GM21515 (cell line): ENCODE measurements around the gene OSBPL3.

Experiments used
- ATAC-seq: cut with Tn5 transposase; IDR thresholded peaks from one replicate; pipeline ENCODE4 v1.9.1; 2021; ENCODE audit not compliant: unreplicated experiment

OSBPL3 gene

GRCh38 chr7:24773646-24774045 lies 206.3 kb downstream of the OSBPL3 start:
- ATAC-seq = no peak

- no peak for ATAC-seq
Observed at GRCh38 chr7:24769851-24770250, 210.1 kb downstream of the OSBPL3 start.

DNA sequence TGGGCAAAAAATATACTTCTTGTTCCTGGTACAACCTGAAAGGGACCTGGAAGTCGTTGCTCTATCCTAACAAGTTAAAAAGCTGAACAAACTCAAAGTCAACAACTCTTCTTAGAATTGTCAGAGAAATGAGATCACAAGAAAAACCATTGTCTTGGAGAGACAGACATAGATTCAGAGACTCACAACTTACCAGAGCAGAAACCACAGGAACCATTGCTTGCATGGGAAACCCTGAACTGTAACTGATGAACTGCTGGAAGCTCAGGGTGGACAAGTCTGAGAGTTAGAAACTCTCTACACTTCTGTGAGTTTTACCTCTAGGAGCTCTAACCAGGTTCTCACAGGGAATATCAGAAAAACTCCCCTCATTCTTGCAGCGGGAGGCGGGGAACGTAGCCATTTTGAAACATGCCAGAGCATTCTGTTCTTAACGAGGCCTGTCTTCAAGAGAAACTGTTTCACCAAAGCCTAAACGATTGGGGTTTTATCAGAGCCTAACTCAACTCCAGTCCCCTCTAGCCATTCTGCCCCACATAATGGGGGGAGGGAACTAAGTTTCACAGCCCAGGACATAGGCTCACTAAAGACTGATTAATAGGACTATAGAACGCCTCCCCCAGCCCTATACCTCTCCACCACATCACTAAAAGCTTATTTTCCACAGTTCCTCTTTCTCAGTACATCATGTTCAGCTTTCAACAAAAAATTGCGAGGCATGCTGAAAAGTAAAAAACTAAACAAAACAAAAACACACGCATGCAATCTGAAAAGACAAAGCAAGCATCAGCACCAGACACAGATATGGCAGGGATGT lies 210.8 kb downstream of the OSBPL3 start:
- no peak for ATAC-seq

DNA sequence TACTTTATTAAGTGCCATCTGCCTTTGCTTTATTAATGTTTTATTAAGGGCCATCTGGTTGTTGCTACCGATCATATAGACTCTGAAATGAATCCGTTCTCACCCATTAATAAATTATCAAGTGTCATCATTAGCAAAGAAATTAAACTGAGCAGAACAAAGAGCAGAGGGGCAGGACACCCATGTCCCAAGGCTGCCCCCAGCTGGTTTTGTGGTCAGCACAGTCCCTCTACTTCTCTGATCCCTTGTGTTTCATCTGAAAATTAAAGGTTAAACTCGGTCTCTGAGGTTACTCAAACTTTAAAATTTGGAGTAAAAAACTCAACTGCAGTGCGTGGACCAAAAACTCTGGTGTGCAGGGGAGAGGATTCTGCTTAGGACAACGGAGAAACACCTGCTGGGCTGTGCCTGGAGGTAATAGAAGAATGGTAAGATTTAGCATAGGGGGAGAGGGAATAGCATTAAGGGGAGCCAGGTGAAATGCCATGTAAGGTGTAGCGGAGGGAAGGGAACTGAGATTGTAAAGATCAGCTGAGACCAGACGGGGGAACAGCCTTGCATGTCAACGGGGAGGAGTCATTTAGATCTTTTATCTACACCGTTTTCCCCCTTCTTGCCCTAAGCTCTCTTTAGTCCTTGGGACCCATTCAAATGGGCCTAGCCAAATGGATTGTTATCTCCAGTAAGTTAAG lies 212.0 kb downstream of the OSBPL3 start:
- no peak for ATAC-seq

GRCh38 chr7:24764972-24765744 lies 214.8 kb downstream of the OSBPL3 start:
- ATAC-seq = no peak

GRCh38 chr7:24764011-24764410 lies 216.0 kb downstream of the OSBPL3 start:
- ATAC-seq = no peak

- no peak for ATAC-seq
Observed at GRCh38 chr7:24763303-24763901, 216.6 kb downstream of the OSBPL3 start.

DNA sequence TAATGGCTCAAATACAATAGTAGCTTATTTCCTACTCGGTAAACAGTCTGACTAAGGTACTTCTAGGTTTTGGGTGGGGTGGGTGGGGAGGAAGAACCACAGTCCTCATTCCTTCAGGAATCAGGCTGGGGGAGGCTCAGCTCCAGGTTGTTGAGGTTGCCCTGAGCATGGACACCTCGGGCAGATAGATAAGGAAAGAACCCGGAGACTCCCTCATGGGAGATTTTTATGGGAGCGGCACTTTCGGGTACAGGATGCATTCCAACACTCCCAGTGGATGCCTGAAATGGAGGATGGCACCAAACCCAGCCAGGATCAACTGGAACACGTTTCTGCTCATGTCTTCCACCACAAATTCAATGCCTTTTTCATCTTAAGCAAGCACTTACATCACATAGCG lies 217.2 kb downstream of the OSBPL3 start:
- ATAC-seq = no peak

- no peak for ATAC-seq
Observed at GRCh38 chr7:24760968-24761367, 219.0 kb downstream of the OSBPL3 start.

DNA sequence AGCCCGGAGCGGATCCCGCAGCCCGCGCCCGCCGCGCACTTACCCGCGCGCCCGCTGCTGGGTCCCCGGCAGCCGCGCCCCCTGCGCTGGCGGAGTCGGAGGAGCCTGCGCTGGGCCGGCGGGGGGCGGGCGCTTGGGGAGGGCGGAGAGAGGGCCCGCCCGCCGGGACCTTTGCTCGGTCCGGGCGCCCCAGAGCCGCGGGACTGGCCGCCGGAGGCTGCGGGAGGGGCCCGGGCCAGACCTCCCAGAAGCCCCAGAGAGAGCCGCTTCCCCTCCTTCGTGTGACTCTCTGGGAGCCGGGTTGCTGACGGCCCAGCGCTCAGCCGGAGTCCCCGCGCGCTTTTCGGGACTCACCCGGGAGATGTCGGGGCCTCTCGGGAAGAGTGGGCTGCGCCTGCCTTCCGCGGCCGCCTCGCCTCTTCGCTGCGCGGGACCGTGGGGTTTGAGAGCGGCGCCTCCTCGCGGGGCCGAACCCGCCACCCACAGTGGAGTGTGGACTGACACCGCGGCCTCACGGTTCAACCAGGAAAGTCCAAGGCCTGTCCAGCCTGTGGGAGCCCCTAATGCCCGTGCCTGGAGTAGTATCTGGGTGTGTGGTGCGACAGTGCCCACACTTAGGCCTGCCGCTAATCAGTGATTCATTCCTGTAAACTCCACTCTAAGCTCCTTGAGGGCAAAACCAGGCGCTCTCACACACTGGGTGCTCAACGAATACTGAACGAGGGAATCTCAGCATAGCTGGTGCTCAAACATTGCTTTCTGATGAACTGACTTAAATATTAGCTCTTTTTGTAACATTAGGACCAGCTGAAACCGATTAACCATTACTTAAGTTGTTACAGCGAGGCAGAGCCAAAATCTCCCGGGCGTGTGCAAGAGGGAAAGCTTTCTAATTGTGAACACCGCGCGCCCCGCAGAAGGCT lies 222.4 kb downstream of the OSBPL3 start, which contains the start of gene GSDME:
Gene GSDME (minus strand): TSS at position 112 of the 923 bp plus-strand sequence. CDS start 7,690 bp downstream, outside the sequence.
- ATAC-seq = peak; percentile 52

GRCh38 chr7:24756545-24757352 lies 223.2 kb downstream of the OSBPL3 start:
- peak; percentile 26 for ATAC-seq

DNA sequence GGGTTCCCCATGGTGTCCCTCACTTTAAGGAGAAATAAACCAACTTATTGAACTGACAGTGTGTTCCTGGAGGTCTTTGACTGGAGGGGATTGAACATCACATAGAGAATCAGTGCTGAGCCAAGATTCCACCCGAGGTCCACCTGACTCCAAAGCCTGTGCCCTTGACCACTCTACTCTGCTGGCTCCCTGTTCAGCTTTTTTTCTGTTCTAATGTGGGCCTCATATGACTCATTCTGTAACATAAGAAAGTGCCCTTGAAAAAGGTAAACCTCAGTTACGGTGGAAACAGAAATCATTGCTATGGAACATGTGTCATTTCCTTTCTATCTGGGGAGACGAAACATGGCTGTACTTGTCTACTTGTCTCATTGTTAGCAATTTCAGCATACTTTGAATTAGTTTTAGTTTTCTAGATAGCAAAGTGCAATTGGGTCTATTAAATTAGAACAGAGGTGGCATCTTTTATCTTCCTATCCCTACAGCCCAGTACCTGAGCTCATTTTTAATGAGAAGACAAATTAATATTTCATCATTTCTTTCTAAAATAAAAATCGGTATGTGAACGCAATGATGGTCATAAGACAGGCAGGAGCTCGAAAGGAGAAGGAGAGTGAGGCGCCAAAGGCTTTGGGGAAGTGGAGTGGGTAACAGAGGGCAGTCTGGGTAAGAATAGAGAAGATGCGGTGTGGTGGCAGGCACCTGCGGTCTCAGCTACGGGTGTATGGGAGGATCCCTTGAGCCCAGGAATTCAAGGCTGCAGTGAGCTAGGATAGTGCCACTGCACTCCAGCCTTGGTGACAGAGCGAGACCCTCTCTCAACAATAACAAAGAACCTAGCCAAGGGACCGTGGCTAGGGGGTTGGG lies 224.2 kb downstream of the OSBPL3 start:
- ATAC-seq = peak; percentile 52

- ATAC-seq = no peak
Observed at GRCh38 chr7:24754906-24755506, 225.0 kb downstream of the OSBPL3 start.

- no peak for ATAC-seq
Observed at GRCh38 chr7:24752073-24752800, 227.7 kb downstream of the OSBPL3 start.

DNA sequence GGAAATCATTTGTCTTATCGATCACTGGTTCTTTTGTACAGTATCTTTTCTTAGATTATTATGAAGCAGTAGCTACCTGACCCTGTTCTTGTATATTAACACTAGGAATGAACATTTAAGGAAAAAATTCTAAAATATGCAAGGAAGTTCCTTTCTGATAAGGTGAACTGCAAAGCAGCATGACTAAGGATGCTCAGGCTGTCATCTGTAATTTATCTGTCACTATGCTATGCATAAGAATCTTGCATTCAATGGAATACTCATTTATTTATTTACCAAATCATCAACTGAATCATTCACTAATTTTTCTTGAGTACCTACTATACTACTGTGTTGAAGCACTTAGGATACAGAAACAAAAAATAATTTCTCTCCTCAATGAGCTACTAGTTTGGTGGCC lies 228.5 kb downstream of the OSBPL3 start:
- no peak for ATAC-seq

DNA sequence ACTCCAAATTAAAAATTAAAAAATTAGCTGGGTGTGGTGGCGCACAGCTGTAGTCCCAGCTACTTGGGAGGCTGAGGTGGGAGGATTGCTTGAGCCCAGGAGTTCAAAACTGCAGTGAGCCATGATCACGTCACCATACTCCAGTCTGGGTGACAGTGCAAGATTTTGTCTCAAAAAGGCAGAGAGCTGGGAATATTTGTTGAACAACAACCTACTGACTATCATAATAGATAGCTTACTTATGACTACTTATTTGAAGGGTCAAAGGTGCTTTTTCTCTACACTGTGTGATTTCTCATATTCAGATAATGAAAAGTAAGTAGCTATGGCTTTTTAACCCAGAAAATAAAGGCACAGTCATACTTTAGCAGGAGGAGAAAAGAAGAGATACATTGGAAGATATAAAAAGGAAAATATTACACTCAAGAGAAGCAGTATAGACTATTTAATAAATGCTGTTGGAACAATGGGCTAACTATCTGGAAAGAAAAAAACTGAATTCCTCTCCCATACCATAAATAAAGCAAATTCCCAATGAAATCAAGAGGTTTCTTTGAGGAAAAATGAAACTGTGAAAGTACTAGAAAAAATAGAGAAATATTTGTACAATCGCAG lies 229.4 kb downstream of the OSBPL3 start:
- no peak for ATAC-seq

GRCh38 chr7:24748521-24748920 lies 231.5 kb downstream of the OSBPL3 start:
- ATAC-seq = no peak
